Caki2 (cell line): ENCODE data around the gene TAOK2. TPM values are rescaled to one million over a fixed set of nuclear protein-coding genes. Genes with fewer than 3 reads are reported as not detected.
A peak's percentile ranks its signal among the peaks of the same experiment; 100 is the strongest.
"Not testable (repeated sequence)": the region's sequence is repeated elsewhere in the genome, so short reads cannot be mapped to it uniquely, and the experiment has no call there.

Source experiments
- DNase-seq: peaks from one replicate; pipeline ENCODE4 v3.0.0-alpha.2; 2015; ENCODE audit warnings: low read depth
- in situ Hi-C: cut with HindIII; loops from 2 replicates; pipeline ENCODE4 v1.10.0; 2016; ENCODE audit warnings: low sequenced_read_pairs, low pct_unique_long_range_greater_than_20kb, mixed read lengths
- total RNA-seq: library from RNA; depleted of rRNA; stranded (reverse); fragments of >200 nt; shearing (Covaris generic); gene quantifications from 2 replicates; pipeline ENCODE4 v1.2.3, GENCODE V29; 2014; ENCODE audit warnings: low replicate concordance; rRNA removed

TAOK2 gene
- total RNA-seq, 1 experiment from 2014 or later: 57.0 TPM

GRCh38 chr16:30030841-30031413, 57.3 kb downstream of the TAOK2 start, which contains the start of gene TLCD3B:
TSS of gene TLCD3B (minus strand) at chr16:30031271. CDS start at chr16:30030527, 744 bp downstream.
- in situ Hi-C loops: no loop called here
- no peak for DNase-seq

DNA sequence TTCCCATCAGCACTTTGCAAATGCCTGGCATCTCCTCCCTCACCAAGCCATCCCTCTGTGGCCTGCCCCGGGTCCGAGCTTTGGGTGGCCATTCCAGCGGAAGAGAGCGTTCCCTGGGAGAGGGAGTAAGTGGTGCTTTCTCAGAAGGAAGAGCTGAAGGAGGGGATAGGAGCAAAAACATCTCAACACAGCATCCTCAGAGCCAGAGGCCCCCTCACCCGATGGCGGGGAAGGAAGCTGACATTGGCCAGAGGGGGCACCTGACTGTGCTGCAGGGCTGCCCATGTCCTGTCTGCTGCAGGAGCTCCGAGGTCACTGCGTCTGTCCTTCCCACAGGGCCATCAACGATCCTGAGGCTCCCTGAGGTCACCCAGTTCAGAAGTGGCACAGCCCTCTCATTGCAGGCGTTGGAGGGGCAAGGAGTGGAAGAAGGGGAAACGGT, 57.8 kb downstream of the TAOK2 start:
- in situ Hi-C loops: no loop called here
- no peak for DNase-seq

- in situ Hi-C loops: no loop called here
- DNase-seq: peak; percentile 56
Observed at GRCh38 chr16:30032083-30032819, 58.6 kb downstream of the TAOK2 start.

- in situ Hi-C loops: no loop called here
- DNase-seq: no peak
Observed at GRCh38 chr16:30033270-30033669, 59.6 kb downstream of the TAOK2 start.

DNA sequence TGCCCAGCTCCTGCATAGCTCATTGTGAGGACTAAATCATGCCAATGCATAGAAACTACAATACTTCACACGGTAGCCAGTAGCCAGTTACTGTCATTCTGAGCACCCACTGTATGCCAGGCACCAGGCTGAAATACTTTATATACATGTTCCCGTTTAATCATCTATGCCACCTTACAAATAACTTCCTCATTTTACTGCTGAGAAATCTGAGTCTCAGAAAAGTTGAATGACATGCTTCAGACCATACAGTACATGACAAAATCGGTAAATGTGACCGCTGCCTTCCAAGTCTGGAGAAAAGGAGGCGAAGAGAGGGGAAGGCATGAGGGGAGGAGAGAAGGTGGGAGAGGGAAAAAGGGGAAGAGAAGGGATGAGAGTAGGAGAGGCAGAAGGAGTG, 66.6 kb downstream of the TAOK2 start:
- in situ Hi-C loops: no loop called here
- no peak for DNase-seq

DNA sequence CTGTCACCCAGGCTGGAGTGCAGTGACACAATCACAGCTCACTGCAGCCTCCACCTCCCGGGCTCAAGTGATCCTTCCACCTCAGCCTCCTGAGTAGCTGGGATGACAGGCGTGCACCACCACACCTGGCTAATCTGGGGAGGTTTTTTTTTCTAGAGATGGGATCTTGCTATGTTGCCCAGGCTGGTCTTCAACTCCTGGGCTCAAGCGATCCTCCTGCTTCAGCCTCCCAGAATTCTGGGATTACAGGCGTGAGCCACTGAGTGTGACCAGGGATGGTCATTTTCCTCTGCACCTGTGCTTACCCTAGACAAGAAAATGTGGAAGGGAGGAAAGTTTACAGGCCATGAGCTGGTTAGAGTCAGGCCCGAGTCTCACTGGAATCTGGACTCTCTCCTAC, 67.0 kb downstream of the TAOK2 start:
- in situ Hi-C loops, DNase-seq: not testable (repeated sequence)

- in situ Hi-C loops: no loop called here
- DNase-seq: no peak
Observed at GRCh38 chr16:30041841-30042240, 68.2 kb downstream of the TAOK2 start.

Other genes with a start within 250 kb of the TAOK2 start
- gene C16orf54, start 227.9 kb upstream of the TAOK2 start, total RNA-seq: not detected in 2 replicates
- gene ZG16, start 195.6 kb upstream of the TAOK2 start, total RNA-seq: not detected in 2 replicates
- gene KIF22, start 183.1 kb upstream of the TAOK2 start, total RNA-seq: 168 and 188 TPM in 2 replicates
- gene MAZ, start 167.3 kb upstream of the TAOK2 start, total RNA-seq: 339 and 403 TPM in 2 replicates
- not detected in 2 replicates for gene PRRT2, start 161.7 kb upstream of the TAOK2 start, total RNA-seq
- gene PAGR1, start 157.7 kb upstream of the TAOK2 start, total RNA-seq: 117 and 122 TPM in 2 replicates
- 282 and 291 TPM in 2 replicates for gene MVP, start 153.4 kb upstream of the TAOK2 start, total RNA-seq
- 92.6 and 130 TPM in 2 replicates for gene CDIPT, start 110.6 kb upstream of the TAOK2 start, total RNA-seq
- 50.1 and 68.9 TPM in 2 replicates for gene SEZ6L2, start 74.3 kb upstream of the TAOK2 start, total RNA-seq
- 53.6 and 71.5 TPM in 2 replicates for gene ASPHD1, start 73.4 kb upstream of the TAOK2 start, total RNA-seq
- gene KCTD13, start 47.6 kb upstream of the TAOK2 start, total RNA-seq: 9.8 and 29.1 TPM in 2 replicates
- 129 and 252 TPM in 2 replicates for gene TMEM219, start 11.8 kb upstream of the TAOK2 start, total RNA-seq
- gene HIRIP3, start 21.7 kb downstream of the TAOK2 start, total RNA-seq: 8.2 and 21.6 TPM in 2 replicates
- gene INO80E, start 22.4 kb downstream of the TAOK2 start, total RNA-seq: 131 and 229 TPM in 2 replicates
- 1.2 and 1.7 TPM in 2 replicates for gene DOC2A, start 37.2 kb downstream of the TAOK2 start, total RNA-seq
- gene C16orf92, start 49.3 kb downstream of the TAOK2 start, total RNA-seq: not detected in 2 replicates
- 1.4 and 3.4 TPM in 2 replicates for gene TLCD3B, start 57.4 kb downstream of the TAOK2 start, total RNA-seq
- gene ALDOA, start 91.9 kb downstream of the TAOK2 start, total RNA-seq: 1,849 and 1,917 TPM in 2 replicates
- 228 and 297 TPM in 2 replicates for gene PPP4C, start 102.1 kb downstream of the TAOK2 start, total RNA-seq
- gene TBX6, start 118.1 kb downstream of the TAOK2 start, total RNA-seq: 0.24 TPM in 1 of 2 replicates, not detected in the other
- 6.3 and 10.5 TPM in 2 replicates for gene YPEL3, start 122.3 kb downstream of the TAOK2 start, total RNA-seq
- not detected in 2 replicates for gene GDPD3, start 139.7 kb downstream of the TAOK2 start, total RNA-seq
- 36.2 and 81.1 TPM in 2 replicates for gene MAPK3, start 149.4 kb downstream of the TAOK2 start, total RNA-seq
- 0.41 and 2.3 TPM in 2 replicates for gene CORO1A, start 209.7 kb downstream of the TAOK2 start, total RNA-seq
- gene BOLA2B, start 219.8 kb downstream of the TAOK2 start, total RNA-seq: 234 and 384 TPM in 2 replicates
- 9.5 and 53.4 TPM in 2 replicates for gene SLX1A, start 220.0 kb downstream of the TAOK2 start, total RNA-seq
- gene SULT1A3, start 225.4 kb downstream of the TAOK2 start, total RNA-seq: 9.4 TPM in 1 of 2 replicates, not detected in the other